EH (cell line): ENCODE results near the gene CNNM3.
A peak's percentile ranks its signal among the peaks of the same experiment; 100 is the strongest.
"Not testable (repeated sequence)": the region's sequence is repeated elsewhere in the genome, so short reads cannot be mapped to it uniquely, and the experiment has no call there.

ENCODE experiments used
- DNase-seq: peaks from one replicate; pipeline ENCODE4 v3.0.0-alpha.2; 2015; ENCODE audit warnings: low read depth

Gene CNNM3

GRCh38 chr2:96816127-96816835 is at the start of gene CNNM3:
Gene CNNM3, plus strand, starts transcription at chr2:96816268. Its CDS starts 10 bp downstream, at chr2:96816278.
- peak; percentile 92 for DNase-seq

GRCh38 chr2:96767135-96767871 is 48.8 kb upstream of the CNNM3 start:
- DNase-seq, result no peak

- DNase-seq, result no peak
Measured at GRCh38 chr2:96768083-96768561, 47.9 kb upstream of the CNNM3 start.

GRCh38 chr2:96769814-96770213 is 46.3 kb upstream of the CNNM3 start:
- DNase-seq, result no peak

GRCh38 chr2:96770442-96771202 is 45.4 kb upstream of the CNNM3 start:
- DNase-seq, result no peak

- DNase-seq, result no peak
Measured at GRCh38 chr2:96771796-96772618, 44.1 kb upstream of the CNNM3 start.

- DNase-seq, result no peak
Measured at GRCh38 chr2:96772903-96773671, 43.0 kb upstream of the CNNM3 start.

GRCh38 chr2:96773922-96774321 is 42.1 kb upstream of the CNNM3 start:
- DNase-seq, result no peak

- peak; percentile 44 for DNase-seq
Measured at GRCh38 chr2:96775160-96775559, 40.9 kb upstream of the CNNM3 start.

- DNase-seq, result no peak
Measured at GRCh38 chr2:96783388-96783787, 32.7 kb upstream of the CNNM3 start.

- DNase-seq, result no peak
Measured at GRCh38 chr2:96787411-96787810, 28.7 kb upstream of the CNNM3 start.

- peak; percentile 44 for DNase-seq
Measured at GRCh38 chr2:96788442-96789244, 27.4 kb upstream of the CNNM3 start.

GRCh38 chr2:96789245-96789617 is 26.8 kb upstream of the CNNM3 start:
- no peak for DNase-seq

- DNase-seq, result no peak
Measured at GRCh38 chr2:96792772-96793749, 23.0 kb upstream of the CNNM3 start.

- DNase-seq, result no peak
Measured at GRCh38 chr2:96795076-96795475, 21.0 kb upstream of the CNNM3 start.

GRCh38 chr2:96796497-96796896 is 19.6 kb upstream of the CNNM3 start:
- not testable (repeated sequence) for DNase-seq

GRCh38 chr2:96797066-96797625 is 18.9 kb upstream of the CNNM3 start:
- no peak for DNase-seq
